ENCODE data around the gene GRIA3. TPM values are rescaled to one million over a fixed set of nuclear protein-coding genes. Genes with fewer than 3 reads are reported as not detected.

GRIA3 gene
- total and polyA plus RNA-seq, 5 donors = 1.6 to 5.4 (median 4.0) TPM

GRCh38 chrX:123313486-123313885 is 129.4 kb downstream of the GRIA3 start:
- no peak overlapping the region for H3K27ac ChIP-seq (ENCODE audit: low read length)
- ATAC-seq (no peak), DNase-seq (no peak)
- H3K4me1 ChIP-seq (ENCODE audit: control insufficient read depth, insufficient read depth, low read length) = no peaks in the 10 kb centered on the region
- H3K9me3 ChIP-seq (ENCODE audit: control insufficient read depth, low read length) = no peaks in the 10 kb centered on the region
- intact Hi-C loops (cut with DNase I) = no loop called here
- H3K27me3 ChIP-seq (ENCODE audit: control insufficient read depth, insufficient read depth) = no peaks in the 10 kb centered on the region
- H3K4me3 ChIP-seq (ENCODE audit: low read length) = no peak overlapping the region

GRCh38 chrX:123320622-123321021 is 136.5 kb downstream of the GRIA3 start:
- intact Hi-C loops (cut with DNase I) = no loop called here
- no peaks in the 10 kb centered on the region for H3K4me1 ChIP-seq (ENCODE audit: control insufficient read depth, insufficient read depth, low read length)
- H3K9me3 ChIP-seq (ENCODE audit: control insufficient read depth, low read length) = no peaks in the 10 kb centered on the region
- WGBS = 87% methylated on average over 4 of the region's 4 CpGs
- ATAC-seq (no peak), DNase-seq (no peak)
- H3K27me3 ChIP-seq (ENCODE audit: control insufficient read depth, insufficient read depth) = no peaks in the 10 kb centered on the region
- no peak overlapping the region for H3K4me3 ChIP-seq (ENCODE audit: low read length)
- H3K27ac ChIP-seq (ENCODE audit: low read length) = no peak overlapping the region

GRCh38 chrX:123322536-123322935 is 138.5 kb downstream of the GRIA3 start:
- Histone ChIP-seq H3K27me3 (ENCODE audit: control insufficient read depth, insufficient read depth) (no peaks in the 10 kb centered on the region), H3K27ac (ENCODE audit: low read length) (no peak overlapping the region), H3K4me1 (ENCODE audit: control insufficient read depth, insufficient read depth, low read length) (no peaks in the 10 kb centered on the region), H3K9me3 (ENCODE audit: control insufficient read depth, low read length) (no peaks in the 10 kb centered on the region), H3K4me3 (ENCODE audit: low read length) (no peak overlapping the region)
- intact Hi-C loops (cut with DNase I) = no loop called here
- DNase-seq = no peak
- 67% methylated on average over 3 of the region's 3 CpGs for WGBS
- no peak for ATAC-seq

GRCh38 chrX:123324625-123325024 is 140.5 kb downstream of the GRIA3 start:
- Histone ChIP-seq H3K27me3 (ENCODE audit: control insufficient read depth, insufficient read depth) (no peaks in the 10 kb centered on the region), H3K9me3 (ENCODE audit: control insufficient read depth, low read length) (no peaks in the 10 kb centered on the region), H3K27ac (ENCODE audit: low read length) (no peak overlapping the region), H3K4me3 (ENCODE audit: low read length) (no peak overlapping the region), H3K4me1 (ENCODE audit: control insufficient read depth, insufficient read depth, low read length) (no peaks in the 10 kb centered on the region)
- 85% methylated on average over 5 of the region's 5 CpGs for WGBS
- no peak for ATAC-seq
- DNase-seq = no peak
- intact Hi-C loops (cut with DNase I) = no loop called here

- H3K9me3 ChIP-seq (ENCODE audit: control insufficient read depth, low read length) = no peaks in the 10 kb centered on the region
- ATAC-seq = no peak
Observed at GRCh38 chrX:123330229-123330942, 146.3 kb downstream of the GRIA3 start.

GRCh38 chrX:123331349-123331748 is 147.3 kb downstream of the GRIA3 start:
- Histone ChIP-seq H3K9me3 (ENCODE audit: control insufficient read depth, low read length) (no peaks in the 10 kb centered on the region), H3K4me1 (ENCODE audit: control insufficient read depth, insufficient read depth, low read length) (no peaks in the 10 kb centered on the region), H3K27ac (ENCODE audit: low read length) (no peak overlapping the region), H3K27me3 (ENCODE audit: control insufficient read depth, insufficient read depth) (no peaks in the 10 kb centered on the region), H3K4me3 (ENCODE audit: low read length) (no peak overlapping the region)
- intact Hi-C loops (cut with DNase I) = no loop called here
- DNase-seq (no peak), ATAC-seq (no peak)

More at GRCh38 chrX:123330229-123330942, 146.3 kb downstream of the GRIA3 start:
- Histone ChIP-seq H3K27me3 (ENCODE audit: control insufficient read depth, insufficient read depth) (no peaks in the 10 kb centered on the region), H3K27ac (ENCODE audit: low read length) (no peak overlapping the region), H3K4me1 (ENCODE audit: control insufficient read depth, insufficient read depth, low read length) (no peaks in the 10 kb centered on the region), H3K4me3 (ENCODE audit: low read length) (no peak overlapping the region)
- DNase-seq = no peak
- intact Hi-C loops (cut with DNase I) = no loop called here

- DNase-seq (no peak), ATAC-seq (no peak)
- H3K9me3 ChIP-seq (ENCODE audit: control insufficient read depth, low read length) = no peaks in the 10 kb centered on the region
- WGBS = 67% methylated on average over 1 of the region's 1 CpG
- H3K27me3 ChIP-seq (ENCODE audit: control insufficient read depth, insufficient read depth) = no peaks in the 10 kb centered on the region
- intact Hi-C loops (cut with DNase I) = no loop called here
- H3K4me1 ChIP-seq (ENCODE audit: control insufficient read depth, insufficient read depth, low read length) = no peaks in the 10 kb centered on the region
- no peak overlapping the region for H3K4me3 ChIP-seq (ENCODE audit: low read length)
- no peak overlapping the region for H3K27ac ChIP-seq (ENCODE audit: low read length)
Observed at GRCh38 chrX:123331859-123332258, 147.8 kb downstream of the GRIA3 start.

GRCh38 chrX:123336666-123337065 is 152.6 kb downstream of the GRIA3 start:
- Histone ChIP-seq H3K4me1 (ENCODE audit: control insufficient read depth, insufficient read depth, low read length) (no peaks in the 10 kb centered on the region), H3K4me3 (ENCODE audit: low read length) (no peak overlapping the region), H3K9me3 (ENCODE audit: control insufficient read depth, low read length) (no peaks in the 10 kb centered on the region), H3K27me3 (ENCODE audit: control insufficient read depth, insufficient read depth) (no peaks in the 10 kb centered on the region), H3K27ac (ENCODE audit: low read length) (no peak overlapping the region)
- intact Hi-C loops (cut with DNase I) = no loop called here
- ATAC-seq = no peak
- WGBS = 70% methylated on average over 1 of the region's 1 CpG
- no peak for DNase-seq

- H3K4me1 ChIP-seq (ENCODE audit: control insufficient read depth, insufficient read depth, low read length) = no peaks in the 10 kb centered on the region
- no peaks in the 10 kb centered on the region for H3K27me3 ChIP-seq (ENCODE audit: control insufficient read depth, insufficient read depth)
- H3K9me3 ChIP-seq (ENCODE audit: control insufficient read depth, low read length) = no peaks in the 10 kb centered on the region
- intact Hi-C loops (cut with DNase I) = no loop called here
- DNase-seq (peak in 1 of 3 donors; percentile 2), ATAC-seq (no peak)
- WGBS = 62% methylated on average over 7 of the region's 7 CpGs
- H3K27ac ChIP-seq (ENCODE audit: low read length) = no peak overlapping the region
- no peak overlapping the region for H3K4me3 ChIP-seq (ENCODE audit: low read length)
Observed at GRCh38 chrX:123337886-123338639, 154.0 kb downstream of the GRIA3 start.

- no peak overlapping the region for H3K4me3 ChIP-seq (ENCODE audit: low read length)
- H3K9me3 ChIP-seq (ENCODE audit: control insufficient read depth, low read length) = no peaks in the 10 kb centered on the region
- intact Hi-C loops (cut with DNase I) = no loop called here
- H3K27ac ChIP-seq (ENCODE audit: low read length) = no peak overlapping the region
- H3K27me3 ChIP-seq (ENCODE audit: control insufficient read depth, insufficient read depth) = no peaks in the 10 kb centered on the region
- DNase-seq = no peak
- WGBS = 68% methylated on average over 4 of the region's 4 CpGs
- no peaks in the 10 kb centered on the region for H3K4me1 ChIP-seq (ENCODE audit: control insufficient read depth, insufficient read depth, low read length)
- ATAC-seq = no peak
Observed at GRCh38 chrX:123339221-123339905, 155.3 kb downstream of the GRIA3 start.

- ATAC-seq = peak in 1 of 2 donors; percentile 23
- intact Hi-C loops (cut with DNase I) = no loop called here
Observed at GRCh38 chrX:123340696-123341095, 156.6 kb downstream of the GRIA3 start.

More at GRCh38 chrX:123340696-123341095, 156.6 kb downstream of the GRIA3 start:
- no peak overlapping the region for H3K4me3 ChIP-seq (ENCODE audit: low read length)
- H3K27ac ChIP-seq (ENCODE audit: low read length) = no peak overlapping the region
- H3K9me3 ChIP-seq (ENCODE audit: control insufficient read depth, low read length) = no peaks in the 10 kb centered on the region
- H3K4me1 ChIP-seq (ENCODE audit: control insufficient read depth, insufficient read depth, low read length) = no peaks in the 10 kb centered on the region
- 22% methylated on average over 3 of the region's 3 CpGs for WGBS
- H3K27me3 ChIP-seq (ENCODE audit: control insufficient read depth, insufficient read depth) = no peaks in the 10 kb centered on the region
- DNase-seq = peak in 1 of 3 donors; percentile 20
